Esophagus squamous epithelium (tissue), 4 donors: Measurements from ENCODE around the gene MYRFL.

Source experiments
- CTCF ChIP-seq, 6 experiments: fragments of 450-650 bp in 4 of 6; fragments of 200-600 bp in 2 of 6; sonication (generic) in 2 of 6; IDR thresholded peaks; one replicate each; pipeline ENCODE4 v1.5.1; 2016 to 2019; ENCODE audit warnings: antibody characterized with exemption in 6 of 6, mild to moderate bottlenecking in 4 of 6, moderate library complexity in 4 of 6
- POLR2A ChIP-seq, 4 donors: fragments of 450-650 bp; IDR thresholded peaks; one replicate each; pipeline ENCODE4 v1.6.1; 2017; ENCODE audit warnings: antibody characterized with exemption in 4 of 4, mild to moderate bottlenecking in 4 of 4, moderate library complexity in 3 of 4

- TF ChIP-seq CTCF (IDR thresholded peaks at IDR 0.05) (no peak), POLR2A (IDR thresholded peaks at IDR 0.05) (no peak)
Measured at GRCh38 chr12:69840727-69841126, 15.7 kb downstream of the MYRFL start.
